ENCODE results near the gene ZNF487. TPM values are rescaled to one million over a fixed set of nuclear protein-coding genes. Genes with fewer than 3 reads are reported as not detected.

Gene ZNF487
- total and polyA plus RNA-seq, 2 of the 4 experiments (the other 2 are of a cell fraction), result 1.7 to 2.7 TPM

- POLR2A ChIA-PET (ENCODE audit: unreplicated experiment), result no interaction called here
- no peak overlapping the region for H3K27ac ChIP-seq (ENCODE audit: insufficient read depth, low read length)
Measured at GRCh38 chr10:43471146-43471545, 34.2 kb downstream of the ZNF487 start.

More at GRCh38 chr10:43471146-43471545, 34.2 kb downstream of the ZNF487 start:
- WGBS, 2 experiments (ENCODE audit: extremely low coverage in 2 of 2, insufficient read length in 1 of 2), result 89% methylated on average over 7 of the region's 14 CpGs; no CpG with 5 or more reads in 1 of the 2 experiments
- TF ChIP-seq RAD21 (IDR thresholded peaks at IDR 0.05; ENCODE audit: low read length) (no peak), MAZ (IDR thresholded peaks at IDR 0.05; ENCODE audit: borderline replicate concordance, low read depth, low read length) (no peak), BHLHE40 (IDR thresholded peaks at IDR 0.05; ENCODE audit: low read depth, low read length) (no peak), USF2 (IDR thresholded peaks at IDR 0.05; ENCODE audit: low read depth, low read length) (no peak), MXI1 (IDR thresholded peaks at IDR 0.05; ENCODE audit: borderline replicate concordance, low read depth, low read length) (no peak), FOS (IDR thresholded peaks at IDR 0.05; ENCODE audit: low read depth, low read length) (no peak), POLR2A (IDR thresholded peaks at IDR 0.05; ENCODE audit: low read depth, low read length) (no peak), MAFK (IDR thresholded peaks at IDR 0.05; ENCODE audit: low read depth, low read length) (no peak), ELK1 (IDR thresholded peaks at IDR 0.05; ENCODE audit: borderline replicate concordance, low read depth, low read length) (no peak), CHD1 (IDR thresholded peaks at IDR 0.05; ENCODE audit: low read depth, low read length) (no peak), NFE2L2 (IDR thresholded peaks at IDR 0.05; ENCODE audit: low read depth, low read length) (no peak), CTCF (conservative IDR thresholded peaks at IDR 0.05; ENCODE audit: low read depth, low read length) (no peak)
- no peak overlapping the region for H2AFZ ChIP-seq (replicated peaks; ENCODE audit: low read length, poor library complexity)
- no peak overlapping the region for H4K8ac ChIP-seq (ENCODE audit: low read depth in 2 of 2, low read length in 2 of 2)
- no peaks in the 10 kb centered on the region for H3K4me1 ChIP-seq (ENCODE audit: control insufficient read depth, insufficient read depth, low read length)
- H3K79me1 ChIP-seq (ENCODE audit: low read depth in 1 of 2, low read length in 2 of 2), result no peaks in the 10 kb centered on the region
- H3K4me2 ChIP-seq (ENCODE audit: low read depth, low read length), result no peak overlapping the region
- no peaks in the 10 kb centered on the region for H3K9me3 ChIP-seq (ENCODE audit: control insufficient read depth, insufficient read depth, low read length)
- H2AK9ac ChIP-seq (replicated peaks; ENCODE audit: low read depth, low read length, poor library complexity), result no peak overlapping the region
- dilution Hi-C loops (cut with HindIII; ENCODE audit: low sequenced_read_pairs, unreplicated experiment) (no loop called here), intact Hi-C loops (cut with micrococcal nuclease) (no loop called here), in situ Hi-C loops (cut with MboI; ENCODE audit: low sequenced_read_pairs) (no loop called here)
- no peak overlapping the region for H2BK5ac ChIP-seq (ENCODE audit: low read depth, low read length, poor library complexity, severe bottlenecking)
- ATAC-seq (ENCODE audit: low read depth) (no peak), DNase-seq (no peak)
- no peak overlapping the region for H2BK120ac ChIP-seq (ENCODE audit: low read depth, low read length)
- H3K4me3 ChIP-seq (ENCODE audit: insufficient read depth, low read depth, low read length), result no peak overlapping the region
- no peak overlapping the region for H4K91ac ChIP-seq (ENCODE audit: insufficient read depth, low read depth, low read length)
- H3K23ac ChIP-seq (ENCODE audit: low read depth, low read length), result no peak overlapping the region
- H4K20me1 ChIP-seq (ENCODE audit: insufficient read depth, low read length), result no peaks in the 10 kb centered on the region
- no peaks in the 10 kb centered on the region for H3K36me3 ChIP-seq (ENCODE audit: control insufficient read depth, insufficient read depth, low read length)
- H3K27me3 ChIP-seq (ENCODE audit: control insufficient read depth, insufficient read depth, low read length), result no peaks in the 10 kb centered on the region
- BruUV-seq (replicated peaks), result no TSS peak
- no peak overlapping the region for H3K18ac ChIP-seq (ENCODE audit: low read depth, low read length)
- H3K4ac ChIP-seq (ENCODE audit: low read depth, low read length), result no peak overlapping the region
- H3K9ac ChIP-seq (ENCODE audit: low read depth, low read length), result no peak overlapping the region
- no peak overlapping the region for H4K5ac ChIP-seq (ENCODE audit: low read depth, low read length)
- no peak overlapping the region for H3K56ac ChIP-seq (ENCODE audit: extremely low read depth, insufficient read depth, low read length)
- no peak overlapping the region for H2BK20ac ChIP-seq (ENCODE audit: low read depth, low read length)
- H2BK15ac ChIP-seq (ENCODE audit: low read depth, low read length), result no peak overlapping the region
- H3K14ac ChIP-seq (replicated peaks; ENCODE audit: low read depth, low read length), result no peak overlapping the region
- H2AK5ac ChIP-seq (ENCODE audit: low read depth, low read length), result no peak overlapping the region
- CTCF ChIA-PET, result interaction anchor here (1.1 kb wide), 1 partner anchor 10 kb away, joined by 6 read pairs; no protein-coding TSS in a partner anchor
- no peaks in the 10 kb centered on the region for H3K9me1 ChIP-seq (ENCODE audit: insufficient read depth, low read length)

Data from IMR-90 (cell line).